CD4-positive, alpha-beta T cell treated with Interleukin-12 subunit alpha and Interleukin-12 subunit beta, for 1 hour (primary cell): Measurements from ENCODE around the gene SYT13.

ENCODE experiments used
- DNase-seq: peaks from one replicate; pipeline ENCODE4 v3.0.0-alpha.2; 2020

Gene SYT13

DNA sequence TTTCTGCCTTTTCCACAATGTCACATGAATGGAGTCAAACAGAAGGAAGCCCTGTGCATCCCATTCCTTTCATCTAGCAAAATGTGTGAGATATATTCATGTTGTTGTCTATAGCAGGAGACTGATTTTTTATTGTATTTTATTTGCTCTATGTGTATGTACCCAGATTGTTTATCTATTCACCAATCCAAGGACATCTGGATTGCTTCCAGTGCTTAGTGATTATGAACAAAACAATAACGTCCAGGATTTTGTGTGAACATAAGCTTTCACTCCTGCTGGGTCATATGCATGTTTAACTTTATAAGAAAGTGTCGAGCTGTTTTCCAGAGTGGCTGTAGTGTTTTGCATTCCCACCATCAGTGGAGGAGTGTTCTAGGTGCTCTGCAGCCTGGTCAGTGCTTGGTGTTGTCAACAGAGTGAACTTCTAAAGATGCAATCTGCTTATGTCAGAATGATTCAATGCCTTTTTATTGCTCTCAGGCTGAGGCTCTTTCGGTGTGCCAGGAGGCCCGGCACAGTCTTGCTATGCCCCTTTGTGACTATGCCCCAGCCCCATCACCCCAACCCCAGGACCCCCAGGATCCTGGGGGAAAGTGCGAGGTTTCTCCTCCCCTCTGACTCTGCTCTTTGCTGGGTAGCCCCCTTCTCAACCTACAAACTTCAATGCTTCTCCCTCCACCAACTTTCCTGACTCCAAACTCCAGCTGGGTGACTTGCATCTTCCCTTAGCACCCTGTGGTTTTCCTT is 19.9 kb upstream of the SYT13 start:
- no peak for DNase-seq

DNA sequence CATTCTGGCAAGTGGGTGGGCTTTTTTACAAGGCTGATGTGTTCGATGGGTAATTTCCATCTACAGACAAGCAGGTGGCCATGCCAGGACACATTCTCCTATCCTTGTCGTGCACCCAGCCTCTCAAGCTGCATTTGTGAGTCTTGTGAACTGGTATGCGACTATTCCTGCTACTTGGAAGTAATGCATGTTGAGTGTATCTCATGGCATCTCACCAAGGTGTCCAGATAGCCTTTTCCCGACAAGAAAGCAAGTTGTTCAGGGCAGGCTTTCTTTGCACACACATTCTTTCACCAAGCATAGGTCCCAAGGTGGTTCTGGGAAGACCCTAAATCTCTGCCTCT is 18.8 kb upstream of the SYT13 start:
- DNase-seq = no peak

GRCh38 chr11:45304111-45304991 is 18.2 kb upstream of the SYT13 start:
- no peak for DNase-seq

- no peak for DNase-seq
Measured at GRCh38 chr11:45303316-45303715, 17.2 kb upstream of the SYT13 start.

GRCh38 chr11:45301537-45302246 is 15.6 kb upstream of the SYT13 start:
- DNase-seq = no peak

GRCh38 chr11:45300715-45301114 is 14.6 kb upstream of the SYT13 start:
- no peak for DNase-seq

- DNase-seq = no peak
Measured at GRCh38 chr11:45298718-45299117, 12.6 kb upstream of the SYT13 start.

GRCh38 chr11:45296075-45296474 is 9.9 kb upstream of the SYT13 start:
- DNase-seq = no peak

GRCh38 chr11:45294499-45294898 is 8.4 kb upstream of the SYT13 start:
- no peak for DNase-seq

DNA sequence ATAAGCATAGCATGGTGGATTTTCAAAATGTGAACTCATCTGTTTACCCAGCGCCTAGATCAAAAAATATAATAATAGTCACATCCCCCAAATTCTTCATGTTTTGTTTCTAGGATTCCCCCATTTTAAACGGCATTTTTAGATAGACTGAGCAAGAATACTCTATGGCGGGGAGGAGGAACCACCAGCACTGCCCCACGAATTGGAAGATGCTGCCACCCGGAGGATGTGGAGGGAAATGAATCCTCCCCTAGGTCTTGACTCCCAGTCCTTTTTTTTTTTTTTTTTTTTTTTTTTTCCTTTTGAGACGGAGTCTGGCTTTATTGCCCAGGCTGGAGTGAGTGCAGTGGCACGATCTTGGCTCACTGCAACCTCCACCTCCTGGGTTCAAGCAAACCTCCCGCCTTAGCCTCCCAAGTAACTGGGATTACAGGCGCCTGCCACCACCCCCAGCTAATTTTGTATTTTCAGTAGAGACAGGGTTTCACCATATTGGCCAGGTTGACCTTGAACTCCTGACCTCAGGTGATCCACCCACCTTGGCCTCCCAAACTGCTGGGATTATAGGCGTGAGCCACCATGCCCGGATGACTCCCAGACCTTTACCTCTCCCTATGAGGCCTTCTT is 7.5 kb upstream of the SYT13 start:
- peak; percentile 67 for DNase-seq

DNA sequence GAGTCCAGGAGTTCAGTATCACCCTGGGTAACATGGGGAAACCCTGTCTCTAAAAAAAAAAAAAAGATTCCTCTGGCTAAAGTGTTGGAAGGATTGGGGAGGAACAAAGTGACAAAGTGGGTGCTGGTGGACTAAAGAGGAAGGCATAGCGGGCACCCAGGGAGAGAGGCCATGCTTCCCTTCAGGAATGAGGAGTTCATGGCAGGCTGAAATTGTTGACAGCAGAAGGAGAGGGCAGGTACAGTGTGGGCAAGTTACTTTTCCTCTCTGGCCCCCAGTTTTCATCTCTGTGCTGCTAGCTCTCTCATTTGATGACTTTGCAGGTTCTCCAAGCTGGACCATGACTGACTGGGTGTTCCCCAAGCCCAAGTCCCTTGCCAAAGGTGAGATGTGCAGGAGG is 4.4 kb upstream of the SYT13 start:
- no peak for DNase-seq

GRCh38 chr11:45289369-45289768 is 3.2 kb upstream of the SYT13 start:
- no peak for DNase-seq

DNA sequence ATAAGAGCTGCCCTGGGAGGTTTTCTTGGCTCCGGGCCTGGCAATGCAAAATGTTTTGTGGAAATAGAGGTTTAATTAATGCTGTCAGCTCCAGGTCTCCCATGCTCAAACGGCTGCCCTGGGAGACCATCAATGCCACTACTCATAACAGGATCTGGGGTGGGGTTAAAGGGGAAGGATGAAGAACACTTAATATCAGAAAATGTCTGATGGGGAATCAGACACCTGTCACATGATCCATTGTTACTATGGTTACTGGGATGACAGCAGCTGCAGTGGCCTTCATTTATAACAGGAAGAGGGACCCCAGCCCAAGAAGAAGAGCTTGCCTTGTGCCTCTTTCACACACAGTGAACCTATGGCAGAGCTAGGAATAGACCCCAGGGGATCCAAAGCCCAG is 2.2 kb upstream of the SYT13 start:
- DNase-seq = no peak

- DNase-seq = no peak
Measured at GRCh38 chr11:45287316-45287903, 1.3 kb upstream of the SYT13 start.

DNA sequence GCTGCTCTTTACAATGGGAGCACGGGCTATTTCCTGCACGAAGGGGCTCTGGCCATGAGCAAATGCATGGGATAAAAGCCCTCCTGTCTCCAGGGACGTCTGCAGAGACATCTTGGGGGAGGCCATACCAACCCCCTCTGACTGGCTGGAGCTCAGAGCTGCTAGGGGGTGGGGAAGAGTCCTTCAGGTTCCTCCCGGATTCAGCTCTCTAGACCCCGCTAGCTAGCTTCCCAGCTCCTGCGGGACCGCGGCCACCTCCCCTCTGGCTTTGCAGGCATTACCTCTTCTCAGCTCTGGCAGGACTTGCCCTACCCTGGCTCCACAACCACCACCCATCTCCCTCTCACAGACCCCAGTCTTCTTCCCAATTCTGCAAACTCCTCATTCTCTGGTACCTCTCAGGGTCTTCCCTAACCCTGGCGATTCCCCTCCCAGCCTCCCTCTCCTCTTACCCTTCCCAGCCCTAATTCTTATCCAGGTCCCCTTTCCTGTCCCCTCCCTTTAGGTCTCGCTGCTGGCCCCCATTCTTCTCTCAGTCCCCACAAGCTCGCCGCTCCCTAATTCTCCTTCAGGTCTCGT is 802 bp downstream of the SYT13 start:
- DNase-seq = no peak

DNA sequence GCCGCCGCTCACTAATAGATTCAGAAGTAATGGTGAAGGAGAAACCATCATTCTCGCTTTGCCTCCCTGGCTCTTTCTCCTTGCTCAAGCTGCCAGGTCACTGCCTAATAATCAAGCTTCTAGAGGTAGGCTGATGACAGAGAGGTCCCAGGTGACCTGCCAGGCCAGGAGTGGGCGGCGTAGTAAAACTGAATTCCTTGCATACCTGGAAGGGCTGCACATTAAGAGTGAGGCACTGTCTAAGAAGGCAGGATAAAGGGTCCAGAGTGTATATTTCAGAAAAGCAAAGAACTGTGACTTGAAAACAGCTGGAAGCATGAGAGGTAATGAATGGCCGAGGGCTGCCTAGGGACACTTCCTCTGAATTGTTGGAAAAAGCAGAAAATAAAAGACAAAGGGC is 4.1 kb downstream of the SYT13 start:
- no peak for DNase-seq

DNA sequence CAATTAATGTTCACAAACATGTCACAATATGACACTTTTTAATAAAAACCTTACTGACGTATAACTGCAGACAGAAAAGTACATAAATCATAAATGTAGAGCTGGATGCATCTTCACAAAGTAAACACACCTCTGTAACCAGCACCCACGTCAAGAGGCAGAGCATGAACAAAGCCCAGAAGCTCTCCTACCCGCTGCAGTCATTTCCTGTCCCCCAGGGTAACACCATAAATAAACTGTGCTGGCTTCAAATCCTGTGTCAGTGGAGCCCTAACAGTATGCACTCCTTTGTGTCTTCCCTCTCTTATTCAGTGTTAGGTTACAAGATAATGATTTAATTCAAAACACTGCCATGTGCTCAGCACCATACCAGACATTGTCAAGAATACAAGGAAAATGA is 5.7 kb downstream of the SYT13 start:
- no peak for DNase-seq

GRCh38 chr11:45279645-45280044 is 6.5 kb downstream of the SYT13 start:
- DNase-seq = no peak

GRCh38 chr11:45278714-45279113 is 7.4 kb downstream of the SYT13 start:
- no peak for DNase-seq

- no peak for DNase-seq
Measured at GRCh38 chr11:45275828-45276227, 10.3 kb downstream of the SYT13 start.

DNA sequence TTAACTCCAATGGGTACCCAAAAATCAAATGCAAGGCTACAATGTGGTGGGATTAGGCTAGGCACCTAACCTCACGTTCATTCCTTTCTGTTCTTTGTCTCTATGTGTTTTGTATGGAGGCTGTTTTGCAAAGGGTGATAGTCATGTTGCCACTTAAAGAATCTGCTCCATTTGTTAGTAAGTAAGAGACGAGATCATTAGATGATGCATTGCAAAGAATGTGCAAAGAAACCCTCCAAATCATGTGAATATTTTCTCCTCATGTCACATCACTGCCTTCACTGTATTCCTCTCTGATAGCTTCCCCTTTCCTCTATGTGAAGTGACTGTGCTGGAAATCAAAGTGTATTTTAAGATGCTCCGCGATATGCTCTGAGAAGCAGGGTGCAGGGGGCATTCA is 11.9 kb downstream of the SYT13 start:
- DNase-seq = no peak

DNA sequence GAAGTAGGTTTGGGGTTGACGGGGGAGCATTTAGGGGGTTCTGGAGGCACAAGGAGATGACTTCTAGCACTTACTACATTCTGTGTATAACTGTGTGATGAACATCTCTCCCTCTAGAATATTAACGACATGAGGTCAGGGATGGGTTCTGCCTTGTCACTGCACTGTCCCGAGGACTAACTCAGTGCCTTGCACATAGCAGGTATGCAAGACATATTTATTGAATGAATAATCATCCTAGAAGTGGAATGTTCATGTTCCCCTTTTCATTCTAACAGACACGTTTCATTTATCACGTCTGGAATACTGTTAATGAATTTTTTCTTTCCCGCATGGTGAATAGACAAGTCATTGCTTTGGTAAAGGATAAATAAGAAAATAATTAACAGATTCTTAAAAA is 12.6 kb downstream of the SYT13 start:
- no peak for DNase-seq

DNA sequence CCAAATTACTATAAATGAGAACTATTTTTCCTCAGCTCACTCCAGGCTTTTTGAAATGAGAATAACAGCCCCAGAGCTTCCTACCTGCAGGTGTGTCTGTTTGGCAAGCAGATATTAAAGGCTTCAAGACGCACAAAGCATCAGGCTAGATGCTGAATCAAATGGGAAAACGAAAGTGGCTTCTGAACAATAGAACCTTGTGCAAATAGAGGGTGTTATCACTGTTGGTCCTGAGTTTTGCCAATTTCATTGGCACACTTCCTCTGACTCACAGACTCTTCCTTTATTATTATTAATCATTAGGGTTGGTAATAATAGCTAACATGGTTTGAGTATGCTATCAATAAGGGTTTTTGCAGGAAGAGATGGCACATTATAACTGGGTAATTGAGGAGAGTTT is 13.4 kb downstream of the SYT13 start:
- no peak for DNase-seq
